Neuronal stem cell (in vitro differentiated cells): ENCODE data around the gene SLC49A3.

Experiments used
- DNase-seq: peaks from one replicate; pipeline ENCODE4 v3.0.0-alpha.2; 2013; ENCODE audit warnings: low spot score
- H2AFZ ChIP-seq: one replicate; pipeline ENCODE4 v1.6.1; 2013; ENCODE audit warnings: mild to moderate bottlenecking, low read length, inconsistent platforms
- H2AK5ac ChIP-seq: 2 replicates; pipeline ENCODE4 v1.6.1; 2013; ENCODE audit warnings: low read depth, mild to moderate bottlenecking, inconsistent platforms, low read length, moderate library complexity, mixed read lengths
- H2BK120ac ChIP-seq: 2 replicates; pipeline ENCODE4 v1.6.1; 2013; ENCODE audit warnings: low read depth, mild to moderate bottlenecking, inconsistent platforms, low read length, moderate library complexity, mixed read lengths
- H2BK12ac ChIP-seq: one replicate; pipeline ENCODE4 v1.6.1; 2013; ENCODE audit warnings: low read length, inconsistent platforms
- H2BK15ac ChIP-seq: 2 replicates; pipeline ENCODE4 v1.6.1; 2013; ENCODE audit warnings: mild to moderate bottlenecking, low read length, inconsistent platforms, mixed read lengths
- H2BK5ac ChIP-seq: one replicate; pipeline ENCODE4 v1.6.1; 2013; ENCODE audit warnings: inconsistent platforms, mild to moderate bottlenecking, low read length, moderate library complexity
- H3K14ac ChIP-seq: one replicate; pipeline ENCODE4 v1.6.1; 2013; ENCODE audit warnings: low read length, inconsistent platforms
- H3K18ac ChIP-seq: 2 replicates; pipeline ENCODE4 v1.6.1; 2013; ENCODE audit warnings: low read length, inconsistent platforms
- H3K23ac ChIP-seq: 2 replicates; pipeline ENCODE4 v1.6.1; 2013; ENCODE audit warnings: low read depth, mild to moderate bottlenecking, mixed read lengths, low read length, inconsistent platforms; ENCODE audit not compliant: poor library complexity
- H3K27ac ChIP-seq: replicated peaks from 3 replicates; pipeline ENCODE4 v1.5.1; 2013; ENCODE audit warnings: low read length, inconsistent platforms
- H3K27me3 ChIP-seq, 3 experiments: 2 replicates each; pipeline ENCODE4 v1.6.1; 2013; ENCODE audit warnings: low read length in 3 of 3, mild to moderate bottlenecking in 2 of 3, inconsistent platforms in 1 of 3, low read depth in 1 of 3, mixed read lengths in 1 of 3, moderate library complexity in 1 of 3; ENCODE audit not compliant: control insufficient read depth in 3 of 3, insufficient read depth in 3 of 3
- H3K36me3 ChIP-seq, 2 donors: replicated peaks in 1 of 2; 2 replicates each; pipeline ENCODE4 v1.6.1; 2013; ENCODE audit warnings: low read length in 2 of 2; ENCODE audit not compliant: control insufficient read depth in 2 of 2, insufficient read depth in 2 of 2
- H3K4ac ChIP-seq: 2 replicates; pipeline ENCODE4 v1.6.1; 2013; ENCODE audit warnings: inconsistent platforms, mild to moderate bottlenecking, low read length, moderate library complexity
- H3K4me1 ChIP-seq, 2 donors: 1 replicate in 1 of 2; 2 replicates in 1 of 2; pipeline ENCODE4 v1.6.1; 2013; ENCODE audit warnings: low read length in 2 of 2, low read depth in 1 of 2; ENCODE audit not compliant: control insufficient read depth in 2 of 2, insufficient read depth in 1 of 2
- H3K4me2 ChIP-seq: one replicate; pipeline ENCODE4 v1.6.1; 2013; ENCODE audit warnings: mild to moderate bottlenecking, low read length, inconsistent platforms; ENCODE audit not compliant: insufficient read depth, poor library complexity, severe bottlenecking
- H3K4me3 ChIP-seq, 2 donors: 2 replicates each; pipeline ENCODE4 v1.5.1; 2013; ENCODE audit warnings: low read length in 2 of 2, mild to moderate bottlenecking in 2 of 2, inconsistent platforms in 1 of 2, moderate library complexity in 1 of 2
- H3K79me1 ChIP-seq: one replicate; pipeline ENCODE4 v1.6.1; 2013; ENCODE audit warnings: low read depth, mild to moderate bottlenecking, inconsistent platforms, low read length, moderate library complexity
- H3K9ac ChIP-seq: one replicate; pipeline ENCODE4 v1.6.1; 2013; ENCODE audit warnings: mild to moderate bottlenecking, low read depth, low read length, inconsistent platforms; ENCODE audit not compliant: poor library complexity
- H3K9me3 ChIP-seq, 2 donors: replicated peaks in 1 of 2; 2 replicates each; pipeline versions ENCODE3 to v1.6.1; 2013; ENCODE audit warnings: low read length in 2 of 2, mild to moderate bottlenecking in 2 of 2, inconsistent platforms in 1 of 2, low read depth in 1 of 2, mixed read lengths in 1 of 2, moderate library complexity in 1 of 2; ENCODE audit not compliant: control insufficient read depth in 2 of 2, insufficient read depth in 1 of 2
- H4K8ac ChIP-seq: one replicate; pipeline ENCODE4 v1.6.1; 2013; ENCODE audit warnings: low read depth, mild to moderate bottlenecking, inconsistent platforms, low read length, moderate library complexity
- H4K91ac ChIP-seq: one replicate; pipeline ENCODE4 v1.6.1; 2013; ENCODE audit warnings: low read length, low read depth, mild to moderate bottlenecking, inconsistent platforms; ENCODE audit not compliant: poor library complexity
- WGBS, 2 donors: extraction: QIAGEN DNeasy Blood & Tissue Kit; methylation state at CpG; one replicate each; pipeline ENCODE4 v1.1.7; 2013; ENCODE audit warnings: missing lambda C conversion rate in 2 of 2, mixed read lengths in 1 of 2; ENCODE audit not compliant: insufficient read length in 2 of 2, insufficient replicate concordance in 1 of 2; ENCODE audit errors: extremely low coverage in 2 of 2; 5-methylcytosine and 5-hydroxymethylcytosine counted together

The SLC49A3 gene

GRCh38 chr4:661881-662761 is 26.8 kb downstream of the SLC49A3 start:
- H3K4me2 ChIP-seq = no peak overlapping the region
- H2BK15ac ChIP-seq = peak overlapping the region; percentile 27
- H4K8ac ChIP-seq = peak overlapping the region; percentile 65
- H2BK12ac ChIP-seq = peak overlapping the region; percentile 10
- no peak overlapping the region for H3K4ac ChIP-seq
- peaks cover 0 to 7% of the 10 kb centered on the region in 2 donors for H3K9me3 ChIP-seq
- peak overlapping the region; percentile 63 for H2AK5ac ChIP-seq
- H3K4me1 ChIP-seq = peaks cover 0 to 6% of the 10 kb centered on the region in 2 donors
- WGBS, 2 donors = no CpG with 5 or more reads among the region's 42 CpGs
- H3K18ac ChIP-seq = peak overlapping the region; percentile 28
- no peak overlapping the region for H2AFZ ChIP-seq
- H4K91ac ChIP-seq = no peak overlapping the region
- peaks cover 0 to 19% (median 0%) of the 10 kb centered on the region in 3 experiments for H3K27me3 ChIP-seq
- H3K27ac ChIP-seq = no peak overlapping the region
- H2BK5ac ChIP-seq = peak overlapping the region; percentile 53
- no peak overlapping the region for H3K14ac ChIP-seq
- peaks cover 2% of the 10 kb centered on the region for H3K79me1 ChIP-seq
- H3K9ac ChIP-seq = no peak overlapping the region
- no peak overlapping the region for H2BK120ac ChIP-seq
- no peak overlapping the region for H3K23ac ChIP-seq
- H3K4me3 ChIP-seq = no peak overlapping the region
- DNase-seq = no peak
- peaks cover 0 to 8% of the 10 kb centered on the region in 2 donors for H3K36me3 ChIP-seq

- no CpG with 5 or more reads among the region's 3 CpGs for WGBS, 2 donors
Measured at GRCh38 chr4:661231-661630, 27.7 kb downstream of the SLC49A3 start.

GRCh38 chr4:660401-660800 is 28.6 kb downstream of the SLC49A3 start:
- H3K4me1 ChIP-seq = peaks cover 0 to 6% of the 10 kb centered on the region in 2 donors
- H3K79me1 ChIP-seq = peaks cover 4% of the 10 kb centered on the region
- peaks cover 0 to 8% of the 10 kb centered on the region in 2 donors for H3K36me3 ChIP-seq
- no peak overlapping the region for H2AK5ac ChIP-seq
- H4K8ac ChIP-seq = no peak overlapping the region
- no peak for DNase-seq
- H3K18ac ChIP-seq = no peak overlapping the region
- no peak overlapping the region for H2BK5ac ChIP-seq
- no peak overlapping the region for H2BK120ac ChIP-seq
- no peak overlapping the region for H4K91ac ChIP-seq
- WGBS, 2 donors = no CpG with 5 or more reads among the region's 10 CpGs
- H3K14ac ChIP-seq = no peak overlapping the region
- no peak overlapping the region for H3K27ac ChIP-seq
- peaks cover 0 to 19% (median 0%) of the 10 kb centered on the region in 3 experiments for H3K27me3 ChIP-seq
- H3K4ac ChIP-seq = no peak overlapping the region
- no peak overlapping the region for H3K4me2 ChIP-seq
- H3K9me3 ChIP-seq = peaks cover 0 to 7% of the 10 kb centered on the region in 2 donors
- H2AFZ ChIP-seq = no peak overlapping the region
- no peak overlapping the region for H3K4me3 ChIP-seq
- H2BK15ac ChIP-seq = no peak overlapping the region
- no peak overlapping the region for H2BK12ac ChIP-seq
- H3K9ac ChIP-seq = no peak overlapping the region
- no peak overlapping the region for H3K23ac ChIP-seq

More at GRCh38 chr4:661231-661630, 27.7 kb downstream of the SLC49A3 start:
- Histone ChIP-seq H3K79me1 (peaks cover 2% of the 10 kb centered on the region), H2BK15ac (no peak overlapping the region), H3K27me3 (peaks cover 0 to 19% (median 0%) of the 10 kb centered on the region in 3 experiments), H2AK5ac (no peak overlapping the region), H3K14ac (no peak overlapping the region), H3K9me3 (peaks cover 0 to 7% of the 10 kb centered on the region in 2 donors), H3K4me3 (no peak overlapping the region), H2BK120ac (no peak overlapping the region), H3K27ac (no peak overlapping the region), H3K36me3 (peaks cover 0 to 8% of the 10 kb centered on the region in 2 donors), H3K4me1 (peaks cover 0 to 6% of the 10 kb centered on the region in 2 donors), H4K91ac (no peak overlapping the region), H3K9ac (no peak overlapping the region), H3K18ac (no peak overlapping the region), H2BK5ac (no peak overlapping the region), H3K23ac (no peak overlapping the region), H2BK12ac (no peak overlapping the region), H3K4me2 (no peak overlapping the region), H4K8ac (no peak overlapping the region), H2AFZ (no peak overlapping the region), H3K4ac (no peak overlapping the region)
- no peak for DNase-seq

- no peak overlapping the region for H3K4ac ChIP-seq
- H4K91ac ChIP-seq = no peak overlapping the region
- H3K4me2 ChIP-seq = no peak overlapping the region
- no peak overlapping the region for H2BK15ac ChIP-seq
- H3K9me3 ChIP-seq = peaks cover 0 to 7% of the 10 kb centered on the region in 2 donors
- no peak overlapping the region for H2BK12ac ChIP-seq
- peaks cover 0 to 6% of the 10 kb centered on the region in 2 donors for H3K4me1 ChIP-seq
- no peak overlapping the region for H2BK5ac ChIP-seq
- peak overlapping the region; percentile 83 for H3K23ac ChIP-seq
- no CpG with 5 or more reads among the region's 8 CpGs for WGBS, 2 donors
- no peak overlapping the region for H2AFZ ChIP-seq
- no peak overlapping the region for H3K27ac ChIP-seq
- peaks cover 4% of the 10 kb centered on the region for H3K79me1 ChIP-seq
- H3K18ac ChIP-seq = no peak overlapping the region
- no peak overlapping the region for H4K8ac ChIP-seq
- H2BK120ac ChIP-seq = no peak overlapping the region
- peak overlapping the region; percentile 61 for H3K14ac ChIP-seq
- peaks cover 0 to 15% (median 0%) of the 10 kb centered on the region in 3 experiments for H3K27me3 ChIP-seq
- peaks cover 0 to 8% of the 10 kb centered on the region in 2 donors for H3K36me3 ChIP-seq
- H2AK5ac ChIP-seq = no peak overlapping the region
- peak overlapping the region in 1 of 2 donors; percentile 58 for H3K4me3 ChIP-seq
- H3K9ac ChIP-seq = no peak overlapping the region
- DNase-seq = no peak
Measured at GRCh38 chr4:659851-660250, 29.1 kb downstream of the SLC49A3 start.
